Stimulated activated CD4-positive, alpha-beta T cell treated with anti-CD3 and anti-CD28 coated beads, TNF-alpha, amount 100 ng/mL, for 48 hours (primary cell): ENCODE measurements around the gene BICC1.

Experiments used
- DNase-seq, 3 donors: peaks; one replicate each; pipeline ENCODE4 v3.0.0-alpha.2; 2020; ENCODE audit warnings: low read depth in 3 of 3

BICC1 gene

GRCh38 chr10:58867683-58868082 is 355.0 kb downstream of the BICC1 start:
- no peak for DNase-seq

GRCh38 chr10:58868736-58869435 is 356.2 kb downstream of the BICC1 start:
- DNase-seq = no peak

- no peak for DNase-seq
Measured at GRCh38 chr10:58870070-58870469, 357.4 kb downstream of the BICC1 start.

- DNase-seq = no peak
Measured at GRCh38 chr10:58873161-58873560, 360.5 kb downstream of the BICC1 start.
